ENCODE results near the gene PDE2A.

DNA sequence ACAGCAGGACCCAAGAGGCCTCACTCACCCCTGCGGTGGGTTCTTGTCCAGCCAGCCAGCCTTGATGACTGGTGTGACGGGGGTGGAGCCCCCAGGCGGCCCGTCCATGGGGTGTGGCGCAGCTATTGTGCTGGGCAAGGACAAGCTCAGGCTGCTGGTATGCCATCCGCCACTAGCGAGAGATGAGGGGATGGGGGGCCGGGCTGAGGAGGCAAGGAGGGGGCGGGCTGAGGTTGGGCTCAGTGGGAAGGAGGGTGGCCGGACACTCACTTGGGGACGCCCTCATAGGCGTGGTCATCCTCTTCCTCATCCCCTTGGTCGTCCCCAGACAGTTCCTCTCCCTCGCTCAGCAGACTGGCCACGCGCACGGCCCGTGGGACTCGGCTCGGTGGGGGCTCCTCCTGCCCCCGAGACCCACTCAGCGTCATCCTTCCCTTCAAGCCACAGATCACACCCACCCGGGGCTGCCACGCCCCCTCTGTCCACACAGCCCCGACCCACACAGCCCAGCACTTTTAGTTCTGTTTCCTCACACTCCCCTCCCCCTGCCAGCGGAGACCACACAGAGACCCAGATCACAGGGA, 38.0 kb upstream of the PDE2A start:
- no peak for TF ChIP-seq EZH2 (IDR thresholded peaks at IDR 0.05; ENCODE audit: borderline replicate concordance, insufficient read depth, low read depth, low read length, poor library complexity, severe bottlenecking)
- TF ChIP-seq, protein P1, sequence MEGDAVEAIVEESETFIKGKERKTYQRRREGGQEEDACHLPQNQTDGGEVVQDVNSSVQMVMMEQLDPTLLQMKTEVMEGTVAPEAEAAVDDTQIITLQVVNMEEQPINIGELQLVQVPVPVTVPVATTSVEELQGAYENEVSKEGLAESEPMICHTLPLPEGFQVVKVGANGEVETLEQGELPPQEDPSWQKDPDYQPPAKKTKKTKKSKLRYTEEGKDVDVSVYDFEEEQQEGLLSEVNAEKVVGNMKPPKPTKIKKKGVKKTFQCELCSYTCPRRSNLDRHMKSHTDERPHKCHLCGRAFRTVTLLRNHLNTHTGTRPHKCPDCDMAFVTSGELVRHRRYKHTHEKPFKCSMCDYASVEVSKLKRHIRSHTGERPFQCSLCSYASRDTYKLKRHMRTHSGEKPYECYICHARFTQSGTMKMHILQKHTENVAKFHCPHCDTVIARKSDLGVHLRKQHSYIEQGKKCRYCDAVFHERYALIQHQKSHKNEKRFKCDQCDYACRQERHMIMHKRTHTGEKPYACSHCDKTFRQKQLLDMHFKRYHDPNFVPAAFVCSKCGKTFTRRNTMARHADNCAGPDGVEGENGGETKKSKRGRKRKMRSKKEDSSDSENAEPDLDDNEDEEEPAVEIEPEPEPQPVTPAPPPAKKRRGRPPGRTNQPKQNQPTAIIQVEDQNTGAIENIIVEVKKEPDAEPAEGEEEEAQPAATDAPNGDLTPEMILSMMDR (IDR thresholded peaks at IDR 0.05) = no peak

Measured in B cell (primary cell).